ENCODE measurements around the gene CCSER1.

GRCh38 chr4:90660672-90661071, 533.5 kb downstream of the CCSER1 start:
- no peak for TF ChIP-seq EZH2phosphoT487 (IDR thresholded peaks at IDR 0.05; ENCODE audit: borderline replicate concordance)
- TF ChIP-seq, protein P1, sequence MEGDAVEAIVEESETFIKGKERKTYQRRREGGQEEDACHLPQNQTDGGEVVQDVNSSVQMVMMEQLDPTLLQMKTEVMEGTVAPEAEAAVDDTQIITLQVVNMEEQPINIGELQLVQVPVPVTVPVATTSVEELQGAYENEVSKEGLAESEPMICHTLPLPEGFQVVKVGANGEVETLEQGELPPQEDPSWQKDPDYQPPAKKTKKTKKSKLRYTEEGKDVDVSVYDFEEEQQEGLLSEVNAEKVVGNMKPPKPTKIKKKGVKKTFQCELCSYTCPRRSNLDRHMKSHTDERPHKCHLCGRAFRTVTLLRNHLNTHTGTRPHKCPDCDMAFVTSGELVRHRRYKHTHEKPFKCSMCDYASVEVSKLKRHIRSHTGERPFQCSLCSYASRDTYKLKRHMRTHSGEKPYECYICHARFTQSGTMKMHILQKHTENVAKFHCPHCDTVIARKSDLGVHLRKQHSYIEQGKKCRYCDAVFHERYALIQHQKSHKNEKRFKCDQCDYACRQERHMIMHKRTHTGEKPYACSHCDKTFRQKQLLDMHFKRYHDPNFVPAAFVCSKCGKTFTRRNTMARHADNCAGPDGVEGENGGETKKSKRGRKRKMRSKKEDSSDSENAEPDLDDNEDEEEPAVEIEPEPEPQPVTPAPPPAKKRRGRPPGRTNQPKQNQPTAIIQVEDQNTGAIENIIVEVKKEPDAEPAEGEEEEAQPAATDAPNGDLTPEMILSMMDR (conservative IDR thresholded peaks at IDR 0.05; ENCODE audit: low read length): no peak

Data from Loucy (cell line).